Upper lobe of left lung (tissue), 6 donors: ENCODE measurements around the gene NOC4L. TPM values are rescaled to one million over a fixed set of nuclear protein-coding genes. Genes with fewer than 3 reads are reported as not detected.

Experiments
- ATAC-seq, 2 donors: fragments of 200-7000 bp; cut with Tn5 transposase; one replicate each; pipeline ENCODE4 v1.9.1; 2022; ENCODE audit warnings: mild to moderate bottlenecking in 2 of 2, moderate library complexity in 2 of 2; ENCODE audit not compliant: low FRiP score in 2 of 2
- DNase-seq, 2 donors: peaks; one replicate each; pipeline ENCODE4 v3.0.0-alpha.2; 2019 to 2020
- H3K27ac ChIP-seq, 4 donors: fragments of 200-600 bp; sonication (generic); one replicate each; pipeline ENCODE4 v1.5.1; 2016 to 2019
- H3K27me3 ChIP-seq, 4 donors: fragments of 200-600 bp; sonication (generic); one replicate each; pipeline ENCODE4 v1.5.1; 2017 to 2019
- H3K36me3 ChIP-seq, 4 donors: fragments of 200-600 bp; sonication (generic); one replicate each; pipeline ENCODE4 v1.5.1; 2016 to 2019
- H3K4me1 ChIP-seq, 4 donors: fragments of 200-600 bp; sonication (generic); one replicate each; pipeline ENCODE4 v1.5.1; 2018 to 2019
- H3K4me3 ChIP-seq, 4 donors: fragments of 200-600 bp; sonication (generic); one replicate each; pipeline ENCODE4 v1.5.1; 2017 to 2019; ENCODE audit warnings: mild to moderate bottlenecking in 2 of 4, moderate library complexity in 1 of 4
- H3K9me3 ChIP-seq, 4 donors: fragments of 200-600 bp; sonication (generic); one replicate each; pipeline ENCODE4 v1.5.1; 2018 to 2019
- EP300 ChIP-seq, 4 donors: sonication (generic); formaldehyde crosslinking; IDR thresholded peaks; one replicate each; pipeline ENCODE4 v1.5.1; 2017; ENCODE audit warnings: antibody characterized with exemption in 4 of 4, control low read depth in 2 of 4
- POLR2A ChIP-seq, 4 donors: fragments of 450-650 bp; IDR thresholded peaks; one replicate each; pipeline ENCODE4 v1.5.1; 2016 to 2017; ENCODE audit warnings: antibody characterized with exemption in 4 of 4, mild to moderate bottlenecking in 2 of 4
- POLR2AphosphoS5 ChIP-seq, 2 donors: sonication (generic); formaldehyde crosslinking; IDR thresholded peaks; one replicate each; pipeline ENCODE4 v1.5.1; 2017; ENCODE audit warnings: antibody characterized with exemption in 2 of 2
- WGBS, 2 donors: methylation state at CpG; one replicate each; pipeline ENCODE4 v1.1.5; 2017 to 2018; 5-methylcytosine and 5-hydroxymethylcytosine counted together
- total RNA-seq, 6 donors: library from RNA; depleted of rRNA in 4 of 6; stranded (reverse); fragments of >200 nt in 4 of 6; gene quantifications; one replicate each; pipeline versions ENCODE4 v1.1.0 to v1.2.1, GENCODE V29; 2016 to 2021
- TF ChIP-seq, protein P1 (sequence below), 6 experiments: fragments of 450-650 bp in 4 of 6; fragments of 200-600 bp in 2 of 6; sonication (generic) in 2 of 6; IDR thresholded peaks; one replicate each; pipeline ENCODE4 v1.5.1; 2016 to 2019; ENCODE audit warnings: antibody characterized with exemption in 6 of 6
- donor health status: DM: no; HTN: no; CAD: no; lungs with moderate emphysema.
- donor health status: DM: no; HTN: yes; CAD: no; lungs with severe emphysema.

NOC4L gene
- total RNA-seq, 6 donors from 2014 or later = 7.4 to 22.4 (median 19.2) TPM

DNA sequence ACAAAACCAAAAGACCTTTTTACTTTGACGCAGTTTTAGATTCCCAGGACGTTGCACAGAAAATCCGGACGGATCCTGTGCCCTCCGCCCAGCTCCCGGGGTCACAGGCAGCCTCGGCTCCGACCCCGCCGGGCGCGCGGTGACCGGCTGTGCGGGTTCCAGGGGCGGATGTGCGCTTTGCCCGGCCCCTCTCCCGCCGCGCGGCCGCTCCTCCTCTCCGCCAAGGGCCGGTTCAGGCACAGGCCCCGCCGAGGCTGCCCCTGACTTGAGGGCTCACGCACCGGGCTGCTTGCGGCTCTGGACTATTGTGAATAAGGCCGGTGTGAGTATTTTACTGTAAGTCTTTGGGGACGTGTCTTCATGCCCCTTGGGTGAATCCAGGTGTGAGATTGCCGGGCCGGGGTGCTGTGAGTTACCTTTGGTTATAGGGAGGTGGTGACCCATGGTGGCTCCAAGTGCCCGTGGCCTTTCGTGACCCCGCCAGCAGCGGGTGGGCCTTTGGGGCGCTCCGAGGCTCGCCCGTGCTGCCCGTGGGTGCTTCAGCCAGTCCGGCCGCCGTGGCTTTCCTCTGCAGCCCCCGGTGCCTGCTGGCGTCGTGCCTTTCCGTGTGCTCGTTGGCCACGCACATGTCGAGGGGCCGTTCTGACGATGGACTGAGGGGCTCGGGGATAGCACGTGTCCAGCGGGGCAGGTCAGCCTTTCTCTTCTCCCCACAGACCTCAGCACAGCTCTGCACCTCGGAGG lies 45.9 kb downstream of the NOC4L start:
- Histone ChIP-seq H3K4me3 (peak overlapping the region; percentile 46 to 63 (median 54)), H3K27ac (peak overlapping the region; percentile 59 to 83 (median 76)), H3K4me1 (peaks cover 12 to 23% (median 19%) of the 10 kb centered on the region in 4 donors), H3K9me3 (peaks cover 0 to 39% (median 6%) of the 10 kb centered on the region in 4 donors), H3K27me3 (no peaks in the 10 kb centered on the region), H3K36me3 (no peaks in the 10 kb centered on the region)
- 38 to 39% methylated on average over 44 to 53 of the region's 59 CpGs for WGBS, 2 donors
- TF ChIP-seq POLR2AphosphoS5 (IDR thresholded peaks at IDR 0.05) = no peak
- TF ChIP-seq, protein P1, sequence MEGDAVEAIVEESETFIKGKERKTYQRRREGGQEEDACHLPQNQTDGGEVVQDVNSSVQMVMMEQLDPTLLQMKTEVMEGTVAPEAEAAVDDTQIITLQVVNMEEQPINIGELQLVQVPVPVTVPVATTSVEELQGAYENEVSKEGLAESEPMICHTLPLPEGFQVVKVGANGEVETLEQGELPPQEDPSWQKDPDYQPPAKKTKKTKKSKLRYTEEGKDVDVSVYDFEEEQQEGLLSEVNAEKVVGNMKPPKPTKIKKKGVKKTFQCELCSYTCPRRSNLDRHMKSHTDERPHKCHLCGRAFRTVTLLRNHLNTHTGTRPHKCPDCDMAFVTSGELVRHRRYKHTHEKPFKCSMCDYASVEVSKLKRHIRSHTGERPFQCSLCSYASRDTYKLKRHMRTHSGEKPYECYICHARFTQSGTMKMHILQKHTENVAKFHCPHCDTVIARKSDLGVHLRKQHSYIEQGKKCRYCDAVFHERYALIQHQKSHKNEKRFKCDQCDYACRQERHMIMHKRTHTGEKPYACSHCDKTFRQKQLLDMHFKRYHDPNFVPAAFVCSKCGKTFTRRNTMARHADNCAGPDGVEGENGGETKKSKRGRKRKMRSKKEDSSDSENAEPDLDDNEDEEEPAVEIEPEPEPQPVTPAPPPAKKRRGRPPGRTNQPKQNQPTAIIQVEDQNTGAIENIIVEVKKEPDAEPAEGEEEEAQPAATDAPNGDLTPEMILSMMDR (IDR thresholded peaks at IDR 0.05) = peak in 1 of 6 experiments; percentile 4
- peak in 1 of 2 donors; percentile 91 for DNase-seq
- peak in 1 of 2 donors; percentile 47 for ATAC-seq

DNA sequence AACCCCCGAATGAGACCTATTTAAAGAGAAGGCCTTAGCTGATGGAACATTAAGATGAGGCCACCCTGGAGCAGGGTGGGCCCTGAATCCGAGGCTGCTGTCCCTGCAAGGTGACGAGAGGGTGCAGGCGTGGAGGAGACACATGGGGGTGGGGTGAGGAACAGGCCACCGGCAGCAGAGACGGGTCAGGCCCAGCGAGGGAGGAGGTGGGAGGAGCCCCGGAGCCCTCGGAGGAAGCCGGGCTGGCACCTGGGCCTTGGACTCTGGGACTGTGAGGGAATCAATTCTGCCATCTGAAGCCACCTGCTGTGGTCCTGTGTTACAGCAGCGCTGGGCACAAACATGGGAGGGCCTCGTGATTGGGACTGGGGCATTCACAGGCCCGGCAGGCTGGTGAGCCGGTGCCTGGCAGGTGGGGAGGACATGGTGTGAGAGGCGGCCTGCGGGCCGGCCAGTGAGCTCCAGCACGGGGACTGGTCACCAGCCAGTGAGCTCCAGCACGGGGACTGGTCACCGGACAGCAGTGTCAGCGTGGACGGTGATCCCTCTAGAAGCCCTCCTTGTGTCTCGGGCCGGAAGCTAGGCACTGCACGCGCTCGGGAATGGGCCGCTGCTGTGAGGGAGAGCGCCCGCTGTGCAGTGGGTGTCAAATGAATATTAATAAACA lies 46.7 kb downstream of the NOC4L start:
- DNase-seq (peak in 1 of 2 donors; percentile 84), ATAC-seq (no peak)
- Histone ChIP-seq H3K4me1 (peaks cover 12 to 23% (median 19%) of the 10 kb centered on the region in 4 donors), H3K27ac (no peak overlapping the region), H3K36me3 (no peaks in the 10 kb centered on the region), H3K9me3 (peaks cover 0 to 31% (median 6%) of the 10 kb centered on the region in 4 donors), H3K4me3 (no peak overlapping the region), H3K27me3 (no peaks in the 10 kb centered on the region)
- 83% methylated on average over 25 to 30 of the region's 30 CpGs for WGBS, 2 donors
- TF ChIP-seq EP300 (IDR thresholded peaks at IDR 0.05) (no peak), POLR2AphosphoS5 (IDR thresholded peaks at IDR 0.05) (no peak), POLR2A (IDR thresholded peaks at IDR 0.05) (no peak)
- TF ChIP-seq, protein P1 (IDR thresholded peaks at IDR 0.05) = no peak

DNA sequence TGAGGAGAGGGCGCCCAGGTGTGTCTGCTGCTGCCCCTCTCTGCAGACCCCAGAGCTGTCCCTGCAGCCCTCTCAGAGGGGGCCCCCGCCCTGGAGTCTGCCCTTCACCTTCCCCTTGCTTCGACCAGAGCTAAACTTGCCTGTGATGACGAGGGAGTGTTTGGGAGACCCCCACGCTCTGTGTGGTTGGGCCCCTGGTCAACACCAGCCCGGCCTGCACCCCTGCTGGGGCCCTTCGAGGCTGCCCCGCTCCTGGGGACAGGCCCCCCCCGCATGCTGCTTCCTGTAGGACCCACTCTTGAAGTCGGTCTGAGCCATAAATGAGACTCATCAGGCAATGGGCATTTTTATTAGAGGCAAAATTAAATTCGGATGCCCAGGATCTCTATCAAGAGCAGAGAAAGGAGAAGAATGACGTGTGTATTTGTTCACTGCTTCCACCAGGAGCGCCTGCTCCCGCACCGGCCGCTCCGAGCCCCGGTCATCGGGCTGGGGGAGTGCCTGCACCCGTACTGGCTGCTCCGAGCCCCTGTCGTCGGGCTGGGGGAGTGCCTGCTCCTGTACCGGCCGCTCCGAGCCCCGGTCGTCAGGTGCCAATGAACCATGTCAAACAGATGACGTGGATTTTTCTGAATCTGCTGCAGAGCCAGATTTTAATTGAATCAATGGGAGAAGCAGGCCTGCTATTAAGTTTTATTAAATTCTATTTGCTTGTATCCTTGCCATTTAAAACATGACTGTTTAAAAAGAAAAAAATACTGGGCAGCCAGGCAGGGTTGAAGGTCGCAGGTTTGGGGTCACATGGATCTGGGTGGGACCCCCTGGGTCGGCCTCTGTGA lies 47.7 kb downstream of the NOC4L start:
- 62 to 85% methylated on average over 23 to 31 of the region's 31 CpGs for WGBS, 2 donors
- Histone ChIP-seq H3K4me3 (no peak overlapping the region), H3K36me3 (no peaks in the 10 kb centered on the region), H3K4me1 (peaks cover 12 to 22% (median 17%) of the 10 kb centered on the region in 4 donors), H3K27ac (no peak overlapping the region), H3K9me3 (peaks cover 0 to 21% (median 6%) of the 10 kb centered on the region in 4 donors), H3K27me3 (no peaks in the 10 kb centered on the region)
- no peak for ATAC-seq
- peak in 1 of 2 donors; percentile 79 for DNase-seq
- TF ChIP-seq EP300 (IDR thresholded peaks at IDR 0.05) (no peak), POLR2AphosphoS5 (IDR thresholded peaks at IDR 0.05) (no peak), POLR2A (IDR thresholded peaks at IDR 0.05) (no peak)
- TF ChIP-seq, protein P1 (IDR thresholded peaks at IDR 0.05) = no peak

DNA sequence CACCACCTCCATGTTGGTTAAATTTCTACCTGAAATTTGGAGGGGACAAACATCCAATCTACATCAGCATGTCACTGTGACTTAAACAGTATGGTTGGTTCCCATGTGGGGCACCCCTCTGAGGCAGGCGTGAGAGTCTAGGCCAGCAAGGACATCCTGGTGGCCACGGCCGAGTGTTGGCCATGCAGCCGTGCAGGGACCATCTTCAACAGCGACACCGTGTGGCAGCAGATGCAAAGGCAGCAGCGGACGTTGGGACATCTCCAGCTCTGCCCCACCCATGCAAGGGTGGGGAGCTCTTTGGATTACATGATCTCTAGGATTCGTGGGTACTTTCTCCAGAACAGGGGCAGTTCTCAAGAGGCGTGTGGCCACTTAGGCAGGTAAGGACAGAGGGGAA lies 49.8 kb downstream of the NOC4L start:
- Histone ChIP-seq H3K27me3 (no peaks in the 10 kb centered on the region), H3K4me3 (no peak overlapping the region), H3K27ac (no peak overlapping the region), H3K4me1 (peaks cover 9 to 14% (median 12%) of the 10 kb centered on the region in 4 donors), H3K36me3 (no peaks in the 10 kb centered on the region), H3K9me3 (peaks cover 0 to 9% (median 6%) of the 10 kb centered on the region in 4 donors)
- peak in 1 of 2 donors; percentile 58 for DNase-seq
- ATAC-seq = no peak
- WGBS, 2 donors = 49 to 70% methylated on average over 9 to 10 of the region's 10 CpGs
- no peak for TF ChIP-seq POLR2A (IDR thresholded peaks at IDR 0.05)
- TF ChIP-seq, protein P1 (IDR thresholded peaks at IDR 0.05) = peak in 1 of 6 experiments; percentile 13
